GM23338 (cell line): ENCODE data around the gene FTO. TPM values are rescaled to one million over a fixed set of nuclear protein-coding genes. Genes with fewer than 3 reads are reported as not detected.
A peak's percentile ranks its signal among the peaks of the same experiment; 100 is the strongest.

ENCODE experiments used
- ATAC-seq: fragments of 200-7000 bp; cut with Tn5 transposase; 3 replicates; pipeline ENCODE4 v1.9.1; 2020
- DNase-seq: peaks from one replicate; pipeline ENCODE4 v3.0.0-alpha.2; 2015; ENCODE audit warnings: low spot score
- H2AFZ ChIP-seq: fragments of 200-600 bp; sonication (generic); 2 replicates; pipeline ENCODE4 v1.8.0; 2016; ENCODE audit warnings: antibody characterized with exemption, mild to moderate bottlenecking, moderate library complexity
- H3F3A ChIP-seq: fragments of 200-600 bp; sonication (generic); replicated peaks from 2 replicates; pipeline ENCODE4 v1.8.0; 2017; ENCODE audit warnings: antibody characterized with exemption, mixed run types, low read depth
- H3K27ac ChIP-seq: fragments of 200-600 bp; sonication (generic); 2 replicates; pipeline ENCODE4 v1.6.1; 2016; ENCODE audit warnings: low read depth
- H3K27me3 ChIP-seq: fragments of 200-600 bp; sonication (generic); 2 replicates; pipeline ENCODE4 v1.8.0; 2016; ENCODE audit warnings: mild to moderate bottlenecking, mixed run types, moderate library complexity; ENCODE audit not compliant: insufficient read depth
- H3K36me3 ChIP-seq: fragments of 200-600 bp; sonication (generic); 2 replicates; pipeline ENCODE4 v1.8.0; 2016; ENCODE audit warnings: mild to moderate bottlenecking; ENCODE audit not compliant: insufficient read depth
- H3K4me1 ChIP-seq: fragments of 200-600 bp; sonication (generic); 2 replicates; pipeline ENCODE4 v1.8.0; 2016; ENCODE audit warnings: mild to moderate bottlenecking, moderate library complexity; ENCODE audit not compliant: insufficient read depth
- H3K4me2 ChIP-seq: fragments of 200-600 bp; sonication (generic); 2 replicates; pipeline ENCODE4 v1.7.1; 2017; ENCODE audit warnings: mixed run types
- H3K4me3 ChIP-seq: fragments of 200-600 bp; sonication (generic); 2 replicates; pipeline ENCODE4 v1.6.1; 2016; ENCODE audit warnings: mixed run types
- H3K79me2 ChIP-seq: fragments of 200-600 bp; sonication (generic); replicated peaks from 2 replicates; pipeline ENCODE4 v1.8.0; 2017; ENCODE audit warnings: mild to moderate bottlenecking; ENCODE audit not compliant: insufficient read depth
- H3K9me2 ChIP-seq: fragments of 200-600 bp; sonication (generic); 2 replicates; pipeline ENCODE4 v1.8.0; 2017; ENCODE audit not compliant: insufficient read depth
- H4K20me1 ChIP-seq: fragments of 200-600 bp; sonication (generic); replicated peaks from 2 replicates; pipeline ENCODE4 v1.8.0; 2017; ENCODE audit warnings: mild to moderate bottlenecking; ENCODE audit not compliant: insufficient read depth
- H3K27ac Mint-ChIP-seq: 2 replicates; pipeline ENCODE4 v1.8.0; 2020; ENCODE audit warnings: inconsistent platforms, mild to moderate bottlenecking, moderate library complexity, mixed read lengths
- H3K27me3 Mint-ChIP-seq: 3 replicates; pipeline ENCODE4 v1.8.0; 2022; ENCODE audit warnings: low read depth, mild to moderate bottlenecking, moderate library complexity, mixed read lengths, inconsistent platforms; ENCODE audit not compliant: insufficient read depth, poor library complexity
- H3K36me3 Mint-ChIP-seq: 3 replicates; pipeline ENCODE4 v1.8.0; 2021; ENCODE audit warnings: low read depth, mild to moderate bottlenecking, inconsistent platforms, moderate library complexity, mixed read lengths
- H3K4me1 Mint-ChIP-seq: 3 replicates; pipeline ENCODE4 v1.8.0; 2020; ENCODE audit warnings: mild to moderate bottlenecking, inconsistent platforms, mixed read lengths
- H3K4me3 Mint-ChIP-seq: 3 replicates; pipeline ENCODE4 v1.8.0; 2021; ENCODE audit warnings: moderate library complexity, mild to moderate bottlenecking, inconsistent platforms, mixed read lengths
- H3K9me3 Mint-ChIP-seq: 3 replicates; pipeline ENCODE4 v1.8.0; 2020; ENCODE audit warnings: moderate library complexity, mild to moderate bottlenecking, inconsistent platforms, mixed read lengths
- CREB1 ChIP-seq: fragments of 250-450 bp; sonication (Bioruptor Pico); IDR thresholded peaks from 2 replicates; pipeline ENCODE4 v1.5.0; 2020; ENCODE audit warnings: low read depth, mild to moderate bottlenecking, moderate library complexity
- EZH2 ChIP-seq: fragments of 200-600 bp; sonication (generic); IDR thresholded peaks from one replicate; pipeline ENCODE4 v1.8.0; 2017; ENCODE audit warnings: antibody characterized with exemption, mild to moderate bottlenecking, low read depth; ENCODE audit not compliant: unreplicated experiment
- EZH2phosphoT487 ChIP-seq: fragments of 200-600 bp; sonication (generic); IDR thresholded peaks from one replicate; pipeline ENCODE4 v1.8.1; 2018; ENCODE audit warnings: antibody characterized with exemption; ENCODE audit not compliant: unreplicated experiment
- JUNB ChIP-seq: IDR thresholded peaks from one replicate; pipeline ENCODE4 v1.6.1; 2016; ENCODE audit warnings: antibody characterized with exemption; ENCODE audit not compliant: unreplicated experiment
- NANOG ChIP-seq: IDR thresholded peaks from 2 replicates; pipeline ENCODE4 v1.6.1; 2016; ENCODE audit warnings: antibody characterized with exemption, borderline replicate concordance
- POLR2AphosphoS5 ChIP-seq: IDR thresholded peaks from 2 replicates; pipeline ENCODE4 v1.6.1; 2016; ENCODE audit warnings: antibody characterized with exemption, low read depth
- ZNF331 ChIP-seq: fragments of 250-450 bp; sonication (Bioruptor Pico); IDR thresholded peaks from 2 replicates; pipeline ENCODE4 v1.5.0; 2020; ENCODE audit warnings: low read depth, mild to moderate bottlenecking, moderate library complexity
- polyA plus RNA-seq: library from polyadenylated mRNA; unstranded; fragments of >200 nt; fragmentation: Nextera tagmentation; extraction: Ambion mirVana; gene quantifications from 2 replicates; pipeline ENCODE4 v1.2.1, GENCODE V29; 2016
- total RNA-seq: library from RNA; depleted of rRNA; stranded (reverse); fragments of >200 nt; shearing (Covaris generic); gene quantifications from 2 replicates; pipeline ENCODE4 v1.2.3, GENCODE V29; 2014
- TF ChIP-seq, protein P1 (sequence below): IDR thresholded peaks from 2 replicates; pipeline ENCODE4 v1.6.1; 2016; ENCODE audit warnings: antibody characterized with exemption
- TF ChIP-seq, protein P2 (sequence below), 2 experiments: fragments of 200-600 bp in 1 of 2; sonication (generic) in 1 of 2; conservative IDR thresholded peaks; 2 replicates each; pipeline versions ENCODE4 v1.5.1 to v1.6.1; 2016 to 2017; ENCODE audit warnings: antibody characterized with exemption in 2 of 2, low read depth in 2 of 2, mild to moderate bottlenecking in 2 of 2, moderate library complexity in 1 of 2
- TF ChIP-seq, protein P3 (sequence below): IDR thresholded peaks from one replicate; pipeline ENCODE4 v1.6.1; 2018; ENCODE audit warnings: antibody characterized with exemption; ENCODE audit not compliant: unreplicated experiment

Gene FTO
- total and polyA plus RNA-seq, 2 experiments from 2014 or later = 17.7 to 69.6 TPM

DNA sequence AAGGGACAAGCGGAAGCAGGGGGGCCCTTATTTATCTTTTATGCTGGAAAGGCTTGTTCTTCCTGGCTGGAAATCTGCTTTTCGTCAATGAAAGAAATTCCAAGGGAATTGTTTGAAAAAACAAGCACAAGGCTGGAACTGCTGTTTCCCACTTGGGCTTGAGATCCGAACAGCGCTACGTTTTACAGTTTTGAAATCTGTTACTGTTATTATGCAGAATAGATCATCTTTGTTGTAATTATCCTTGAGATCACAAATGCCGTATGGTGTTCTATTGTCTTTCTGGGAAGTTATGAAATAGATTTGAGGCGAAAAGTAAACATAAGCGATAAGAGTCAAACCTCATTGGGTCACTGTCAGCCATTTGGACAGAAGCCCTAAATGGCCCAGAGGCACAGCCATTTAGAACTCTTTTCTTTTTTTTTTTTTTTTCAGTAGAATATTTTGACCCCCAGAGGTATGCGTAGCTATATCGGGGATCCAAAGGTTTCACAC, 359.4 kb downstream of the FTO start (continued):
- TF ChIP-seq, protein P1, sequence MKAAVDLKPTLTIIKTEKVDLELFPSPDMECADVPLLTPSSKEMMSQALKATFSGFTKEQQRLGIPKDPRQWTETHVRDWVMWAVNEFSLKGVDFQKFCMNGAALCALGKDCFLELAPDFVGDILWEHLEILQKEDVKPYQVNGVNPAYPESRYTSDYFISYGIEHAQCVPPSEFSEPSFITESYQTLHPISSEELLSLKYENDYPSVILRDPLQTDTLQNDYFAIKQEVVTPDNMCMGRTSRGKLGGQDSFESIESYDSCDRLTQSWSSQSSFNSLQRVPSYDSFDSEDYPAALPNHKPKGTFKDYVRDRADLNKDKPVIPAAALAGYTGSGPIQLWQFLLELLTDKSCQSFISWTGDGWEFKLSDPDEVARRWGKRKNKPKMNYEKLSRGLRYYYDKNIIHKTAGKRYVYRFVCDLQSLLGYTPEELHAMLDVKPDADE = no peak
- TF ChIP-seq ZNF331 (CRISPR knock-in tag) (no peak), EZH2 (no peak), CREB1 (no peak), POLR2AphosphoS5 (no peak), JUNB (no peak), NANOG (no peak)
- TF ChIP-seq, protein P2, sequence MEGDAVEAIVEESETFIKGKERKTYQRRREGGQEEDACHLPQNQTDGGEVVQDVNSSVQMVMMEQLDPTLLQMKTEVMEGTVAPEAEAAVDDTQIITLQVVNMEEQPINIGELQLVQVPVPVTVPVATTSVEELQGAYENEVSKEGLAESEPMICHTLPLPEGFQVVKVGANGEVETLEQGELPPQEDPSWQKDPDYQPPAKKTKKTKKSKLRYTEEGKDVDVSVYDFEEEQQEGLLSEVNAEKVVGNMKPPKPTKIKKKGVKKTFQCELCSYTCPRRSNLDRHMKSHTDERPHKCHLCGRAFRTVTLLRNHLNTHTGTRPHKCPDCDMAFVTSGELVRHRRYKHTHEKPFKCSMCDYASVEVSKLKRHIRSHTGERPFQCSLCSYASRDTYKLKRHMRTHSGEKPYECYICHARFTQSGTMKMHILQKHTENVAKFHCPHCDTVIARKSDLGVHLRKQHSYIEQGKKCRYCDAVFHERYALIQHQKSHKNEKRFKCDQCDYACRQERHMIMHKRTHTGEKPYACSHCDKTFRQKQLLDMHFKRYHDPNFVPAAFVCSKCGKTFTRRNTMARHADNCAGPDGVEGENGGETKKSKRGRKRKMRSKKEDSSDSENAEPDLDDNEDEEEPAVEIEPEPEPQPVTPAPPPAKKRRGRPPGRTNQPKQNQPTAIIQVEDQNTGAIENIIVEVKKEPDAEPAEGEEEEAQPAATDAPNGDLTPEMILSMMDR (conservative IDR thresholded peaks at IDR 0.05; ENCODE audit: low read depth in 2 of 2) = no peak

DNA sequence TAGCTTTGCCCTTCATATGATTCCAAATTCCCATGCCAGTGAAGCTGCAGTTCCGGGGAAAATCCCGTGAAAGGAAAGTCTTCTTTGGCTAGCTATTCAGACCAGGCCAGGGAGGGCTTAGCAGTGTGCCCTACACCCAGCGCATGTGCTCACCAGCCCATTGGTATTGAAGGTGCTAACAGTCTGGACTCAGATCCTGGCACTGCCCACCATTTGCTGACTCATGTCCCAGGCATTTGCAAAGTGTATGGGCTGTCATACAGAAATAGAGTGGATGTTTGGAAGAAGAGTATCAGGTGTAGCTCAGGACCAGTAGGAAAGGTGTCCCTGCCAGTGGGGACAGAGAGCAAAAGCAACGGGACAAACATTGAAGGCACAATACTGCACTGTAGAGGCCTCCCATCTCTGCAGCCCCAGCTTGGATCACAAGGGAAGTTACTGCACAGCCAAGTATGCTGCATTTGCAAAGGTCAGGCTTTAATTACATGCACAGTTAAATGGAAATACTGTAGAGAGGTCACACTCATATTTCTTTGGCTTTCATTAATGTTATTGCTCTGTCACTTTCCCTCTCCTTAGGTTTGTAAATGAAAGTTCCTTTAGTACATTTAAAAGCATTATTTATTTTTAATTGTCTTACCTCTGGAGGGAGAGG, 362.6 kb downstream of the FTO start:
- Histone ChIP-seq H4K20me1 (no peaks in the 10 kb centered on the region; the same call in 1 of the 2 replicates), H3K4me2 (no peak overlapping the region), H3K36me3 (no peaks in the 10 kb centered on the region), H3F3A (no peaks in the 10 kb centered on the region), H3K79me2 (no peaks in the 10 kb centered on the region), H3K9me2 (no peaks in the 10 kb centered on the region; the same call in 1 of the 2 replicates), H3K4me1 (peaks cover 32% of the 10 kb centered on the region), H3K4me3 (no peak overlapping the region), H3K27me3 (no peaks in the 10 kb centered on the region), H2AFZ (no peak overlapping the region), H3K27ac (no peak overlapping the region)
- no peak overlapping the region for H3K4me3 Mint-ChIP-seq
- H3K4me1 Mint-ChIP-seq = peaks cover 37% of the 10 kb centered on the region
- TF ChIP-seq CREB1 = no peak
- TF ChIP-seq, protein P1 = no peak
- TF ChIP-seq EZH2phosphoT487 = no peak
- TF ChIP-seq, protein P2 (conservative IDR thresholded peaks at IDR 0.05; ENCODE audit: low read depth in 2 of 2) = no peak
- no peak for TF ChIP-seq ZNF331 (CRISPR knock-in tag)
- TF ChIP-seq, protein P3, sequence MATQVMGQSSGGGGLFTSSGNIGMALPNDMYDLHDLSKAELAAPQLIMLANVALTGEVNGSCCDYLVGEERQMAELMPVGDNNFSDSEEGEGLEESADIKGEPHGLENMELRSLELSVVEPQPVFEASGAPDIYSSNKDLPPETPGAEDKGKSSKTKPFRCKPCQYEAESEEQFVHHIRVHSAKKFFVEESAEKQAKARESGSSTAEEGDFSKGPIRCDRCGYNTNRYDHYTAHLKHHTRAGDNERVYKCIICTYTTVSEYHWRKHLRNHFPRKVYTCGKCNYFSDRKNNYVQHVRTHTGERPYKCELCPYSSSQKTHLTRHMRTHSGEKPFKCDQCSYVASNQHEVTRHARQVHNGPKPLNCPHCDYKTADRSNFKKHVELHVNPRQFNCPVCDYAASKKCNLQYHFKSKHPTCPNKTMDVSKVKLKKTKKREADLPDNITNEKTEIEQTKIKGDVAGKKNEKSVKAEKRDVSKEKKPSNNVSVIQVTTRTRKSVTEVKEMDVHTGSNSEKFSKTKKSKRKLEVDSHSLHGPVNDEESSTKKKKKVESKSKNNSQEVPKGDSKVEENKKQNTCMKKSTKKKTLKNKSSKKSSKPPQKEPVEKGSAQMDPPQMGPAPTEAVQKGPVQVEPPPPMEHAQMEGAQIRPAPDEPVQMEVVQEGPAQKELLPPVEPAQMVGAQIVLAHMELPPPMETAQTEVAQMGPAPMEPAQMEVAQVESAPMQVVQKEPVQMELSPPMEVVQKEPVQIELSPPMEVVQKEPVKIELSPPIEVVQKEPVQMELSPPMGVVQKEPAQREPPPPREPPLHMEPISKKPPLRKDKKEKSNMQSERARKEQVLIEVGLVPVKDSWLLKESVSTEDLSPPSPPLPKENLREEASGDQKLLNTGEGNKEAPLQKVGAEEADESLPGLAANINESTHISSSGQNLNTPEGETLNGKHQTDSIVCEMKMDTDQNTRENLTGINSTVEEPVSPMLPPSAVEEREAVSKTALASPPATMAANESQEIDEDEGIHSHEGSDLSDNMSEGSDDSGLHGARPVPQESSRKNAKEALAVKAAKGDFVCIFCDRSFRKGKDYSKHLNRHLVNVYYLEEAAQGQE = no peak
- TF ChIP-seq JUNB = no peak
- ATAC-seq = peak; percentile 23
- no peaks in the 10 kb centered on the region; the same call in 2 of the 3 replicates for H3K9me3 Mint-ChIP-seq
- no peak for DNase-seq
- no peak overlapping the region for H3K27ac Mint-ChIP-seq
- peaks cover 2% of the 10 kb centered on the region for H3K27me3 Mint-ChIP-seq
- no peaks in the 10 kb centered on the region for H3K36me3 Mint-ChIP-seq
